B cell (primary cell): ENCODE data around the gene HES1. TPM values are rescaled to one million over a fixed set of nuclear protein-coding genes. Genes with fewer than 3 reads are reported as not detected.

Experiments used
- ATAC-seq: fragments of 200-7000 bp; cut with Tn5 transposase; one replicate; pipeline ENCODE4 v1.10.0; 2021; ENCODE audit warnings: low read depth, mild to moderate bottlenecking, moderate number of reproducible peaks, moderate library complexity
- CTCF ChIA-PET: fragments of 350-600 bp; sonication (Branson Sonifier 250); formaldehyde crosslinking; loops from one replicate; lab custom pipeline; 2021; ENCODE audit warnings: antibody characterized with exemption, inconsistent platforms; lab: Charles Lee
- POLR2A ChIA-PET: fragments of 350-600 bp; sonication (Branson Sonifier 250); formaldehyde crosslinking; loops from one replicate; lab custom pipeline; 2021; ENCODE audit warnings: antibody characterized with exemption; lab: Charles Lee
- DNase-seq: peaks from one replicate; pipeline ENCODE4 v3.0.0; 2013
- H2AFZ ChIP-seq: 2 replicates; pipeline ENCODE4 v1.6.1; 2012; ENCODE audit warnings: mild to moderate bottlenecking, low read depth, low read length; ENCODE audit not compliant: insufficient read depth, poor library complexity, severe bottlenecking
- H3K27ac ChIP-seq, 2 donors: 1 replicate in 1 of 2; 2 replicates in 1 of 2; pipeline ENCODE4 v1.5.1; 2012 to 2013; ENCODE audit warnings: low read length in 2 of 2, mild to moderate bottlenecking in 2 of 2, moderate library complexity in 1 of 2
- H3K27me3 ChIP-seq, 4 experiments: fragments of 200-600 bp in 1 of 4; sonication (generic) in 1 of 4; replicated peaks in 1 of 4; 1 replicate in 2 of 4; 2 replicates in 2 of 4; pipeline versions ENCODE4 v1.6.1 to v1.7.0; 2013 to 2016; ENCODE audit warnings: low read length in 3 of 4, mild to moderate bottlenecking in 2 of 4, mixed read lengths in 1 of 4, moderate library complexity in 1 of 4; ENCODE audit not compliant: insufficient read depth in 4 of 4, control insufficient read depth in 3 of 4; ENCODE audit errors: control extremely low read depth in 1 of 4
- H3K36me3 ChIP-seq, 2 experiments: replicated peaks in 1 of 2; 1 replicate in 1 of 2; 2 replicates in 1 of 2; pipeline versions ENCODE4 v1.6.1 to v1.7.1; 2013; ENCODE audit warnings: low read length in 1 of 2; ENCODE audit not compliant: insufficient read depth in 2 of 2, control insufficient read depth in 1 of 2; ENCODE audit errors: control extremely low read depth in 1 of 2, extremely low read depth in 1 of 2
- H3K4me1 ChIP-seq, 2 donors: fragments of 200-600 bp in 1 of 2; sonication (generic) in 1 of 2; 1 replicate in 1 of 2; 2 replicates in 1 of 2; pipeline versions ENCODE4 v1.5.1 to v1.6.1; 2013 to 2017; ENCODE audit warnings: low read length in 2 of 2; ENCODE audit not compliant: control insufficient read depth in 2 of 2, insufficient read depth in 2 of 2
- H3K4me2 ChIP-seq: replicated peaks from 2 replicates; pipeline ENCODE3; 2012; ENCODE audit warnings: mild to moderate bottlenecking, low read depth, low read length; ENCODE audit not compliant: poor library complexity, severe bottlenecking
- H3K4me3 ChIP-seq, 5 experiments: fragments of 200-600 bp in 1 of 5; sonication (generic) in 1 of 5; 1 replicate in 3 of 5; 2 replicates in 2 of 5; pipeline versions ENCODE4 v1.5.1 to v1.7.0; 2011 to 2016; ENCODE audit warnings: low read length in 4 of 5, mild to moderate bottlenecking in 4 of 5, low read depth in 2 of 5, control low read depth in 1 of 5, moderate library complexity in 1 of 5; ENCODE audit not compliant: insufficient read depth in 1 of 5; ENCODE audit errors: control extremely low read depth in 1 of 5, extremely low read depth in 1 of 5
- H3K79me2 ChIP-seq: fragments of 200-600 bp; sonication (generic); one replicate; pipeline ENCODE4 v1.6.0; 2016; ENCODE audit warnings: low read length; ENCODE audit not compliant: control insufficient read depth, insufficient read depth
- H3K9ac ChIP-seq: fragments of 200-600 bp; sonication (generic); 2 replicates; pipeline ENCODE4 v1.6.1; 2017; ENCODE audit warnings: mild to moderate bottlenecking, low read length, moderate library complexity
- H3K9me3 ChIP-seq, 3 donors: one replicate each; pipeline versions ENCODE4 v1.6.1 to v1.7.1; 2013; ENCODE audit warnings: low read length in 2 of 3; ENCODE audit not compliant: control insufficient read depth in 2 of 3, insufficient read depth in 1 of 3; ENCODE audit errors: control extremely low read depth in 1 of 3
- H4K20me1 ChIP-seq: 2 replicates; pipeline ENCODE4 v1.6.0; 2012; ENCODE audit warnings: mild to moderate bottlenecking, low read length; ENCODE audit not compliant: insufficient read depth, control insufficient read depth, poor library complexity, severe bottlenecking
- H3K27ac Mint-ChIP-seq: one replicate; pipeline ENCODE4 v1.8.0; 2021; ENCODE audit warnings: mixed read lengths
- H3K27me3 Mint-ChIP-seq: one replicate; pipeline ENCODE4 v1.8.0; 2021; ENCODE audit warnings: mixed read lengths
- H3K4me1 Mint-ChIP-seq: one replicate; pipeline ENCODE4 v1.8.0; 2021; ENCODE audit warnings: mixed read lengths
- H3K4me3 Mint-ChIP-seq: one replicate; pipeline ENCODE4 v1.8.0; 2021; ENCODE audit warnings: mixed read lengths
- H3K9me3 Mint-ChIP-seq: one replicate; pipeline ENCODE4 v1.8.0; 2022; ENCODE audit warnings: mixed read lengths; ENCODE audit not compliant: insufficient read depth
- EZH2 ChIP-seq: IDR thresholded peaks from 2 replicates; pipeline ENCODE4 v1.6.1; 2012; ENCODE audit warnings: borderline replicate concordance, low read depth, mild to moderate bottlenecking, moderate library complexity, low read length; ENCODE audit not compliant: insufficient read depth, poor library complexity, severe bottlenecking
- WGBS: methylation state at CpG from one replicate; pipeline ENCODE4 v1.1.5; 2013; ENCODE audit warnings: missing lambda C conversion rate; ENCODE audit not compliant: insufficient coverage; 5-methylcytosine and 5-hydroxymethylcytosine counted together
- intact Hi-C: fragments of 100-400 bp; cut with micrococcal nuclease; formaldehyde crosslinking; loops from one replicate; pipeline ENCODE4 v1.10.0; 2022
- polyA plus RNA-seq: library from polyadenylated mRNA; depleted of rRNA; stranded (reverse); fragments of >200 nt; gene quantifications from 2 replicates; pipeline ENCODE4 v1.2.3, GENCODE V29; 2012
- total RNA-seq, 2 donors: library from RNA; stranded (reverse); fragments of 120-200 nt in 1 of 2; gene quantifications; 1 replicate in 1 of 2; 2 replicates in 1 of 2; pipeline versions ENCODE4 v1.2.3 to v1.2.4, GENCODE V29; 2013 to 2022
- TF ChIP-seq, protein P1 (sequence below): fragments of 200-600 bp; IDR thresholded peaks from one replicate; pipeline ENCODE4 v1.8.0; 2022; ENCODE audit warnings: antibody characterized with exemption, mild to moderate bottlenecking

The HES1 gene
- total and polyA plus RNA-seq, 2 donors (not counting 1 experiment from before 2014, with no cell fraction given): 2.4 to 60.3 TPM

DNA sequence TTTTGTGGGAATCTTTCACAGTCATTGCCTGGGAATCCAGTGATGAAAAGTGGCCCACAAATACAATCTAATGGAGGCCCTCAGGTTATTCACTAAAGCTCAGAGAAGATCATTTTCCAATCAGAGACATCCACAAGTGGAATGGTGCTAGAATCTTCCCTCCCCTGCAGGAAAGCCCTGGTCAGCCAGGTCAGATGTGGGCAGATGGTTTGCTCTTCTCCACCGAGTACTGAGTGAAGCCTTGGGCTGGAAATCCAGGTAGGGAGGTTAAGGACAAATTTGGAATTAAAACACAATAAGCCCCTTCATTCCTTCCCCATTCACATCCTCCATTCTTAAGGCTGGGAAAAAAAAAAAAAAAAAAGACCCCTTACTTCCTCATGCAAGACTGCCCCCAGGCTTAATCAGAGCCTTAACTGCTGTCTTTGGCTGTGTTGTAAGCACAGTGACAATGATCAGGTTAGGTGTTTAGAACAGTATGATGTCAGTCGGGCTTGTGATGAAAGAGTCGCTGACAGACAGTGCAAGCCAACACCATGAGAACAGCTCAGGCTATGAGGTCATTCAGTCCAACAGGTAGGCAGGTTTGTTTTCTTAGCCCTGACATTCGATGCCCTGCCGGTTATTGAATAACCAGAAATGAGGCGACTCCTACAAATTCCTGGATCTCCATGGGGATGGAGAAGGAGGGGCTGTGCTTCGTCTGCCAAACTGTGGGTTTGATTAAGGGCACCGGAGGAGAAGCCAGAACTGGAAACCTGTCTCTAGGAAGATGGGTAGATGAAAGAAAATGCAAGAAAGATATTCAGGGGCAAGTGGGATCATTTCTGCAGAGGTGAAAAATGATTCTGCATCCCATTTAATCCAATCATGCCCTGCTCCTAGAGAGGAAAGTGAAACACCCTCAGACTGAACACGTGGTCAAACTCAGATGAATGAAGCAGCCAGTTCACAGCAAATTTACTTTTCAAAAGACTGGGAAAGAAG, 23.5 kb upstream of the HES1 start:
- ATAC-seq: no peak
- Histone ChIP-seq H3K4me1 (peaks cover 18 to 27% of the 10 kb centered on the region in 2 donors), H3K4me3 (no peak overlapping the region), H3K27ac (no peak overlapping the region), H3K4me2 (no peak overlapping the region), H4K20me1 (no peaks in the 10 kb centered on the region), H2AFZ (no peak overlapping the region), H3K79me2 (no peaks in the 10 kb centered on the region), H3K9me3 (peaks cover 0 to 3% (median 0%) of the 10 kb centered on the region in 3 donors), H3K9ac (no peak overlapping the region), H3K27me3 (no peaks in the 10 kb centered on the region), H3K36me3 (no peaks in the 10 kb centered on the region)
- intact Hi-C loops: no loop called here
- POLR2A ChIA-PET: interaction anchor here (0.8 to 1.7 kb wide), 3 partner anchors 8 to 18 kb away, joined by 5 to 11 read pairs (median 6); no protein-coding TSS in a partner anchor
- CTCF ChIA-PET: interaction anchor here (0.7 to 9.8 kb wide), 2 partner anchors 10 to 23 kb away, joined by 3 to 148 read pairs; partner anchors contain the start of gene HES1
- Mint-ChIP-seq H3K9me3 (no peaks in the 10 kb centered on the region), H3K4me3 (no peak overlapping the region), H3K27me3 (no peaks in the 10 kb centered on the region), H3K27ac (no peak overlapping the region), H3K4me1 (peaks cover 29% of the 10 kb centered on the region)
- 96% methylated on average over 6 of the region's 9 CpGs for WGBS
- TF ChIP-seq, protein P1, sequence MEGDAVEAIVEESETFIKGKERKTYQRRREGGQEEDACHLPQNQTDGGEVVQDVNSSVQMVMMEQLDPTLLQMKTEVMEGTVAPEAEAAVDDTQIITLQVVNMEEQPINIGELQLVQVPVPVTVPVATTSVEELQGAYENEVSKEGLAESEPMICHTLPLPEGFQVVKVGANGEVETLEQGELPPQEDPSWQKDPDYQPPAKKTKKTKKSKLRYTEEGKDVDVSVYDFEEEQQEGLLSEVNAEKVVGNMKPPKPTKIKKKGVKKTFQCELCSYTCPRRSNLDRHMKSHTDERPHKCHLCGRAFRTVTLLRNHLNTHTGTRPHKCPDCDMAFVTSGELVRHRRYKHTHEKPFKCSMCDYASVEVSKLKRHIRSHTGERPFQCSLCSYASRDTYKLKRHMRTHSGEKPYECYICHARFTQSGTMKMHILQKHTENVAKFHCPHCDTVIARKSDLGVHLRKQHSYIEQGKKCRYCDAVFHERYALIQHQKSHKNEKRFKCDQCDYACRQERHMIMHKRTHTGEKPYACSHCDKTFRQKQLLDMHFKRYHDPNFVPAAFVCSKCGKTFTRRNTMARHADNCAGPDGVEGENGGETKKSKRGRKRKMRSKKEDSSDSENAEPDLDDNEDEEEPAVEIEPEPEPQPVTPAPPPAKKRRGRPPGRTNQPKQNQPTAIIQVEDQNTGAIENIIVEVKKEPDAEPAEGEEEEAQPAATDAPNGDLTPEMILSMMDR: no peak
- no peak for TF ChIP-seq EZH2
- DNase-seq: no peak
